ENCODE data around the gene MED13.

DNA sequence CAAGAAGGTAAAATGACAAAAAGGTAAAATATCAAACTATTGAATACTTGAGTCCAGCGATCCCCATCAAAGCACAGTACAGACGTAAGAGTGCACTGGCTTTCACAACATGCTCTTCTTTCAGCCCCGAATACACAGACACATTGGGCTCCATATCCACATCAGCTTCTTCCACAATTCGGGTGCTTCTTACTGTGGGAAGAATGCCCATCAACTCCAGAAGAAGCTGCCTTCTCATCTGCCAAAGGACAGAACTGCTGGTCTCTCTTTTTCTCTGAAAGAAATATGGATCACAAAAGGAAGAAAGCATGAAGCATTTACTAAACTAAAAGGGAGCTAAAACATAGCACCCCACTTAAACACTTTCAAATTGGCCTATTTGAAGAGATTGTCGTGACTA, 157.7 kb downstream of the MED13 start:
- TF ChIP-seq, protein P1, sequence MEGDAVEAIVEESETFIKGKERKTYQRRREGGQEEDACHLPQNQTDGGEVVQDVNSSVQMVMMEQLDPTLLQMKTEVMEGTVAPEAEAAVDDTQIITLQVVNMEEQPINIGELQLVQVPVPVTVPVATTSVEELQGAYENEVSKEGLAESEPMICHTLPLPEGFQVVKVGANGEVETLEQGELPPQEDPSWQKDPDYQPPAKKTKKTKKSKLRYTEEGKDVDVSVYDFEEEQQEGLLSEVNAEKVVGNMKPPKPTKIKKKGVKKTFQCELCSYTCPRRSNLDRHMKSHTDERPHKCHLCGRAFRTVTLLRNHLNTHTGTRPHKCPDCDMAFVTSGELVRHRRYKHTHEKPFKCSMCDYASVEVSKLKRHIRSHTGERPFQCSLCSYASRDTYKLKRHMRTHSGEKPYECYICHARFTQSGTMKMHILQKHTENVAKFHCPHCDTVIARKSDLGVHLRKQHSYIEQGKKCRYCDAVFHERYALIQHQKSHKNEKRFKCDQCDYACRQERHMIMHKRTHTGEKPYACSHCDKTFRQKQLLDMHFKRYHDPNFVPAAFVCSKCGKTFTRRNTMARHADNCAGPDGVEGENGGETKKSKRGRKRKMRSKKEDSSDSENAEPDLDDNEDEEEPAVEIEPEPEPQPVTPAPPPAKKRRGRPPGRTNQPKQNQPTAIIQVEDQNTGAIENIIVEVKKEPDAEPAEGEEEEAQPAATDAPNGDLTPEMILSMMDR (IDR thresholded peaks at IDR 0.05): no peak
- no peak for TF ChIP-seq POLR2A (IDR thresholded peaks at IDR 0.05)
- TF ChIP-seq EP300 (IDR thresholded peaks at IDR 0.05): no peak
